Measurements from ENCODE around the gene KCNK17.

KCNK17 gene

GRCh38 chr6:39254999-39255535 lies 59.2 kb downstream of the KCNK17 start:
- H3K79me2 ChIP-seq (ENCODE audit: low read length): no peaks in the 10 kb centered on the region
- no peaks in the 10 kb centered on the region for H4K20me1 ChIP-seq (ENCODE audit: insufficient read depth, low read length)
- TF ChIP-seq CTCF (IDR thresholded peaks at IDR 0.05; ENCODE audit: low read depth, low read length): no peak
- no peak overlapping the region for H3K4me3 ChIP-seq (ENCODE audit: low read length)
- H3K4me2 ChIP-seq (ENCODE audit: low read length): no peak overlapping the region
- no peak overlapping the region for H2AFZ ChIP-seq (ENCODE audit: low read depth, low read length)
- peaks cover 45% of the 10 kb centered on the region for H3K27me3 ChIP-seq (ENCODE audit: low read depth, low read length)
- H3K36me3 ChIP-seq (replicated peaks; ENCODE audit: low read depth, low read length): no peaks in the 10 kb centered on the region
- no peak overlapping the region for H3K27ac ChIP-seq (ENCODE audit: low read length)
- no peaks in the 10 kb centered on the region for H3K9me3 ChIP-seq (ENCODE audit: insufficient read depth, low read length)
- H3K4me1 ChIP-seq (ENCODE audit: low read length): no peaks in the 10 kb centered on the region
- no peak overlapping the region for H3K9ac ChIP-seq (ENCODE audit: low read length)

- Histone ChIP-seq H3K4me3 (ENCODE audit: low read length) (no peak overlapping the region), H3K27ac (ENCODE audit: low read length) (no peak overlapping the region), H3K27me3 (ENCODE audit: low read depth, low read length) (peaks cover 35% of the 10 kb centered on the region), H4K20me1 (ENCODE audit: insufficient read depth, low read length) (no peaks in the 10 kb centered on the region), H3K9me3 (ENCODE audit: insufficient read depth, low read length) (no peaks in the 10 kb centered on the region), H3K4me1 (ENCODE audit: low read length) (no peaks in the 10 kb centered on the region), H3K36me3 (replicated peaks; ENCODE audit: low read depth, low read length) (no peaks in the 10 kb centered on the region), H3K9ac (ENCODE audit: low read length) (no peak overlapping the region), H3K79me2 (ENCODE audit: low read length) (no peaks in the 10 kb centered on the region), H2AFZ (ENCODE audit: low read depth, low read length) (no peak overlapping the region), H3K4me2 (ENCODE audit: low read length) (no peak overlapping the region)
- TF ChIP-seq EZH2phosphoT487 (IDR thresholded peaks at IDR 0.05; ENCODE audit: low read depth) (no peak), CTCF (IDR thresholded peaks at IDR 0.05; ENCODE audit: low read depth, low read length) (no peak)
Measured at GRCh38 chr6:39251406-39251805, 62.8 kb downstream of the KCNK17 start.

DNA sequence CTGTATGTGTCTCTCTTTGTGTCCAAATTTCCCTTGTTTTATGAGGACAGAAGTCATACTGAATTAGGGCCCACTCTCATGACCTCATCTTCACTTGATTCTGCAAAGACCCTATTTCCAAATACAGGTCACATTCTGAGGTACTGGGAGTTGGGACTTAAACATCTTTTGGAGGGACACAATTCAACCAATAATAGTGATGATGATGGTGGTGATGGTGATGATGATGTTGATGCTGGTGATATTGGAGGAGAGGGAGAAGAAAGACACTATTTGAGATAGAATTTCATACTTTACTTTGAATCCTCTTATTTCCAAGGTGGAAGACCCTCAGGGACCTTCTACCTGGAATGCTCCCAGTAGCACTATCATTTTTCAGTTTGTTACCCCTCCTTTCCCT lies 63.7 kb downstream of the KCNK17 start:
- Histone ChIP-seq H3K9me3 (ENCODE audit: insufficient read depth, low read length) (no peaks in the 10 kb centered on the region), H4K20me1 (ENCODE audit: insufficient read depth, low read length) (no peaks in the 10 kb centered on the region), H3K4me2 (ENCODE audit: low read length) (no peak overlapping the region), H3K79me2 (ENCODE audit: low read length) (no peaks in the 10 kb centered on the region), H3K4me1 (ENCODE audit: low read length) (no peaks in the 10 kb centered on the region), H3K4me3 (ENCODE audit: low read length) (no peak overlapping the region), H3K27ac (ENCODE audit: low read length) (no peak overlapping the region), H3K27me3 (ENCODE audit: low read depth, low read length) (peaks cover 32% of the 10 kb centered on the region), H2AFZ (ENCODE audit: low read depth, low read length) (no peak overlapping the region), H3K36me3 (replicated peaks; ENCODE audit: low read depth, low read length) (no peaks in the 10 kb centered on the region), H3K9ac (ENCODE audit: low read length) (no peak overlapping the region)
- TF ChIP-seq CTCF (IDR thresholded peaks at IDR 0.05; ENCODE audit: low read depth, low read length) (no peak), EZH2phosphoT487 (IDR thresholded peaks at IDR 0.05; ENCODE audit: low read depth) (no peak)

GRCh38 chr6:39249278-39249677 lies 64.9 kb downstream of the KCNK17 start:
- peaks cover 23% of the 10 kb centered on the region for H3K27me3 ChIP-seq (ENCODE audit: low read depth, low read length)
- no peak overlapping the region for H3K4me3 ChIP-seq (ENCODE audit: low read length)
- no peaks in the 10 kb centered on the region for H3K4me1 ChIP-seq (ENCODE audit: low read length)
- TF ChIP-seq EZH2phosphoT487 (IDR thresholded peaks at IDR 0.05; ENCODE audit: low read depth) (no peak), CTCF (IDR thresholded peaks at IDR 0.05; ENCODE audit: low read depth, low read length) (no peak)
- no peaks in the 10 kb centered on the region for H3K79me2 ChIP-seq (ENCODE audit: low read length)
- H3K36me3 ChIP-seq (replicated peaks; ENCODE audit: low read depth, low read length): no peaks in the 10 kb centered on the region
- no peaks in the 10 kb centered on the region for H4K20me1 ChIP-seq (ENCODE audit: insufficient read depth, low read length)
- no peak overlapping the region for H3K27ac ChIP-seq (ENCODE audit: low read length)
- no peak overlapping the region for H3K9ac ChIP-seq (ENCODE audit: low read length)
- H3K4me2 ChIP-seq (ENCODE audit: low read length): no peak overlapping the region
- H2AFZ ChIP-seq (ENCODE audit: low read depth, low read length): no peak overlapping the region
- no peaks in the 10 kb centered on the region for H3K9me3 ChIP-seq (ENCODE audit: insufficient read depth, low read length)

Data from OCI-LY3 (cell line).